ENCODE results near the gene PIN4. TPM values are rescaled to one million over a fixed set of nuclear protein-coding genes. Genes with fewer than 3 reads are reported as not detected.
A peak's percentile ranks its signal among the peaks of the same experiment; 100 is the strongest.

The PIN4 gene
- total and polyA plus RNA-seq, 7 donors = 6.9 to 26.8 (median 15.0) TPM

DNA sequence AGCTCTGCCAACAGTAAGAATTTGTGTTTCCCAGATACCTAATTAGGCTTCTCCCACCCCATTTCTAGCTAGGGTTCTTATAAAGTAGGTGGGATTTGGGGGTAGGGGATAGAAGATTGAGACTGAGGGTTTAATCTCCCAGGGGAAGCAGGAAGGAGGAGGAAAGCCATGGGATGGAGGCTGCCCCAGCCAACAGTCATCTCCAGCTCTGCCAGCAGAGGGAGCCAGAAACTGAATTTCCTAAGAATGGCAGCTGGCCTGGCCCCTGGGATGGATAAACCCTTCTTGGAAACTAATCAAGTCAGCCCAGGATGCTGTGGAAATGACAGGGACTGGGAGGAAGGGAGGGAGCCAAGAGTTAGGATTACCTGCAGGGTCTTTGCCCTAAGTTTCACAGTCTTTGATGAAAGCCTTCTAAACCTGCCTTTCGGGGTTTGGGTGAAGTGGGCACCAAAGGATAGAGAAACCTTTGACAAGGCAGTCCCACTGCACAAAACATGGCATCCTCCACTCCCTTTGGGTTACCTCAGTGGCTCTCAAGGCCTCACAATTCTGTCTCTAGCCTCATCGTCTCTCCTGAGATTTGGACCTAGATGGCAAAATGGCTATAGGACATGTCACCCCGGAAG lies 64.0 kb downstream of the PIN4 start:
- Histone ChIP-seq H3K4me1 (no peaks in the 10 kb centered on the region), H3K27ac (no peak overlapping the region), H3K9me3 (no peaks in the 10 kb centered on the region), H3K36me3 (no peaks in the 10 kb centered on the region), H3K27me3 (no peaks in the 10 kb centered on the region), H3K4me3 (no peak overlapping the region)
- WGBS, 2 donors = 96 to 99% methylated on average over 3 of the region's 3 CpGs
- intact Hi-C loops (cut with DNase I) = loop anchor here (5.0 kb wide), 1 partner anchor 287 kb away; no protein-coding TSS in a partner anchor
- TF ChIP-seq POLR2A (IDR thresholded peaks at IDR 0.05) = no peak
- TF ChIP-seq EP300 (IDR thresholded peaks at IDR 0.05) = no peak
- TF ChIP-seq, protein P1, sequence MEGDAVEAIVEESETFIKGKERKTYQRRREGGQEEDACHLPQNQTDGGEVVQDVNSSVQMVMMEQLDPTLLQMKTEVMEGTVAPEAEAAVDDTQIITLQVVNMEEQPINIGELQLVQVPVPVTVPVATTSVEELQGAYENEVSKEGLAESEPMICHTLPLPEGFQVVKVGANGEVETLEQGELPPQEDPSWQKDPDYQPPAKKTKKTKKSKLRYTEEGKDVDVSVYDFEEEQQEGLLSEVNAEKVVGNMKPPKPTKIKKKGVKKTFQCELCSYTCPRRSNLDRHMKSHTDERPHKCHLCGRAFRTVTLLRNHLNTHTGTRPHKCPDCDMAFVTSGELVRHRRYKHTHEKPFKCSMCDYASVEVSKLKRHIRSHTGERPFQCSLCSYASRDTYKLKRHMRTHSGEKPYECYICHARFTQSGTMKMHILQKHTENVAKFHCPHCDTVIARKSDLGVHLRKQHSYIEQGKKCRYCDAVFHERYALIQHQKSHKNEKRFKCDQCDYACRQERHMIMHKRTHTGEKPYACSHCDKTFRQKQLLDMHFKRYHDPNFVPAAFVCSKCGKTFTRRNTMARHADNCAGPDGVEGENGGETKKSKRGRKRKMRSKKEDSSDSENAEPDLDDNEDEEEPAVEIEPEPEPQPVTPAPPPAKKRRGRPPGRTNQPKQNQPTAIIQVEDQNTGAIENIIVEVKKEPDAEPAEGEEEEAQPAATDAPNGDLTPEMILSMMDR (IDR thresholded peaks at IDR 0.05) = peak in 3 of 4 experiments; percentile 26 to 57 (median 47)
- TF ChIP-seq POLR2AphosphoS5 (IDR thresholded peaks at IDR 0.05) = no peak
- no peak for DNase-seq

DNA sequence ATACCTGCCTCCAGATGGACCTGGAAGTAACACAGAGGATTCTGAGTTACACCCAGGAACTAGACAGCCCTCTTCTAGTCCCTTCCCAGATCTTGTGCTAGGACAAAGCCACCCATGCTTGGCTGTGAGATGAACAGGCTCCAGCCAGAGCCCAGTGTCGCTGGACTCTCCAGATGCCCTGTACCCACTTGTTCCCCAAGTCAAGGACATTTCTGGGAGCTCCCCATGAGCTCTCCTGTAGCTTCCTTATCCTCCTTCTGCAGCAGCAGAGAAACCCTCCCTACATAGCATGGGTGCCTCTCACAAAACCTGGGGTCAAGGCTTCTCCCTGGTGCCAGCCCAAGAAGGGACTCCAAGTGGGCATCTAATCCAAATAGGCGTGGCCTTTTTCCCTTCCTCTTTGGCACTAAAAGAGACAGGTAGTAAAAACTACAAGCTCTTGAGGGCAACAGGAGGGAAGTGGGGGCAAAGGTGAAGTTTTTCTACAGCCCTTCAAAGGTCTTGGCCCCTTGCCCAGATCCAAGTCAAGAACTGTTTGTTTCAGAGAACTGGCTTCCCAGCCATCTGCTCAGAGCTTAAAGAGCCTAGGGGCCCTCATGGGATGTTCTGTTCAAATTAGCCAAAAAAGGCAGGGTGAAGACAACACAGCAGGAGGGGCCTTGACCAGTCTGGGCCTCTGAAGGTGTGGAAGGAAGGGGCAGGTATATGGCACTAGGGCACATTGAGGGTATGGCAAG lies 65.8 kb downstream of the PIN4 start:
- no peak for DNase-seq
- no peaks in the 10 kb centered on the region for H3K27me3 ChIP-seq
- no peak overlapping the region for H3K27ac ChIP-seq
- H3K36me3 ChIP-seq = no peaks in the 10 kb centered on the region
- no peaks in the 10 kb centered on the region for H3K4me1 ChIP-seq
- 36 to 66% methylated on average over 2 of the region's 2 CpGs for WGBS, 2 donors
- H3K4me3 ChIP-seq = no peak overlapping the region
- intact Hi-C loops (cut with DNase I) = loop anchor here (5.0 kb wide), 1 partner anchor 285 kb away; no protein-coding TSS in a partner anchor
- TF ChIP-seq POLR2A (IDR thresholded peaks at IDR 0.05) = no peak
- TF ChIP-seq POLR2AphosphoS5 (IDR thresholded peaks at IDR 0.05) = no peak
- TF ChIP-seq EP300 (IDR thresholded peaks at IDR 0.05) = no peak
- TF ChIP-seq, protein P1 (IDR thresholded peaks at IDR 0.05) = no peak
- H3K9me3 ChIP-seq = no peaks in the 10 kb centered on the region

Other genes starting within 250 kb of the PIN4 start
- gene RTL5, start 49.8 kb upstream of the PIN4 start, total RNA-seq = 1 to 10 TPM; 2.7 to 7.5 (median 4.8) TPM
- gene RTL5, start 49.8 kb upstream of the PIN4 start, polyA plus RNA-seq = 1 to 10 TPM in 2 of 3 donors, under 1 TPM in 1; 0.46 to 1.8 (median 1.6) TPM
- under 1 TPM in 2 of 4 donors, not detected in 2; under 0.01 to 0.16 TPM for gene ERCC6L, start 57.3 kb downstream of the PIN4 start, total RNA-seq
- gene ERCC6L, start 57.3 kb downstream of the PIN4 start, polyA plus RNA-seq = 1 to 10 TPM in 1 of 3 donors, under 1 TPM in 1, not detected in 1; 0.23 to 2.4 TPM
- 1,000 to 10,000 TPM in 3 of 4 donors, 100 to 1,000 TPM in 1; 842 to 1,555 (median 1,107) TPM for gene RPS4X, start 95.5 kb downstream of the PIN4 start, total RNA-seq
- 1,000 to 10,000 TPM; 1,029 to 2,141 (median 1,186) TPM for gene RPS4X, start 95.5 kb downstream of the PIN4 start, polyA plus RNA-seq
- gene CITED1, start 124.2 kb downstream of the PIN4 start, total RNA-seq = under 1 TPM in 1 of 4 donors, not detected in 3; 0.99 TPM
- gene CITED1, start 124.2 kb downstream of the PIN4 start, polyA plus RNA-seq = 1 to 10 TPM in 1 of 3 donors, under 1 TPM in 1, not detected in 1; 0.52 to 2.4 TPM